ENCODE data around the gene TMEM245. TPM values are rescaled to one million over a fixed set of nuclear protein-coding genes. Genes with fewer than 3 reads are reported as not detected.

Gene TMEM245
- total RNA-seq, 1 experiment from 2014 or later = 60.3 TPM

- intact Hi-C loops (cut with micrococcal nuclease; ENCODE audit: unreplicated experiment) = loop anchor here (5.0 to 10.0 kb wide), 2 partner anchors 90 to 153 kb away; partner anchors contain the start of gene CTNNAL1
- Histone ChIP-seq H3K79me2 (ENCODE audit: low read depth) (peaks cover 92% of the 10 kb centered on the region), H3K9me3 (ENCODE audit: insufficient read depth, low read depth) (peaks cover 9% of the 10 kb centered on the region; the same call in 1 of the 2 replicates), H3K36me3 (ENCODE audit: low read depth) (peaks cover 35% of the 10 kb centered on the region), H4K20me1 (ENCODE audit: insufficient read depth) (no peaks in the 10 kb centered on the region), H3K4me3 (peak overlapping the region; percentile 25; the same call in 1 of the 2 replicates), H3K4me2 (peak overlapping the region; percentile 73), H3K27me3 (ENCODE audit: insufficient read depth, low read depth) (no peaks in the 10 kb centered on the region), H3F3A (ENCODE audit: insufficient read depth, low read depth) (peaks cover 65% of the 10 kb centered on the region), H3K4me1 (replicated peaks; ENCODE audit: insufficient read depth) (peaks cover 72% of the 10 kb centered on the region), H3K9me2 (ENCODE audit: insufficient read depth) (no peaks in the 10 kb centered on the region), H2AFZ (no peak overlapping the region), H3K27ac (peak overlapping the region; percentile 94)
- DNase-seq = peak; percentile 29 to 95
- no TSS peak for BruUV-seq (replicated peaks)
- no peak for TF ChIP-seq CTCF (conservative IDR thresholded peaks at IDR 0.05)
- TF ChIP-seq EZH2 (IDR thresholded peaks at IDR 0.05; ENCODE audit: low read depth) = no peak
- ChIA-PET POLR2A (ENCODE audit: unreplicated experiment) (interaction anchor here (0.6 kb wide), 2 partner anchors 17 to 205 kb away, joined by 4 read pairs; no protein-coding TSS in a partner anchor), CTCF (no interaction called here)
Observed at GRCh38 chr9:109101810-109102209, 17.9 kb downstream of the TMEM245 start.

- H3K4me2 ChIP-seq = peak overlapping the region; percentile 73
- peak overlapping the region; percentile 25; the same call in 1 of the 2 replicates for H3K4me3 ChIP-seq
- TF ChIP-seq EZH2 (IDR thresholded peaks at IDR 0.05; ENCODE audit: low read depth) (no peak), CTCF (conservative IDR thresholded peaks at IDR 0.05) (no peak)
- DNase-seq = no peak
- H3K9me2 ChIP-seq (ENCODE audit: insufficient read depth) = no peaks in the 10 kb centered on the region
- H3K27me3 ChIP-seq (ENCODE audit: insufficient read depth, low read depth) = no peaks in the 10 kb centered on the region
- POLR2A ChIA-PET (ENCODE audit: unreplicated experiment) = no interaction called here
- peaks cover 9% of the 10 kb centered on the region; the same call in 1 of the 2 replicates for H3K9me3 ChIP-seq (ENCODE audit: insufficient read depth, low read depth)
- H3K4me1 ChIP-seq (replicated peaks; ENCODE audit: insufficient read depth) = peaks cover 74% of the 10 kb centered on the region
- H4K20me1 ChIP-seq (ENCODE audit: insufficient read depth) = no peaks in the 10 kb centered on the region
- peaks cover 62% of the 10 kb centered on the region for H3F3A ChIP-seq (ENCODE audit: insufficient read depth, low read depth)
- no peak overlapping the region for H2AFZ ChIP-seq
- H3K36me3 ChIP-seq (ENCODE audit: low read depth) = peaks cover 35% of the 10 kb centered on the region
- TSS peak; percentile 2 for BruUV-seq (replicated peaks)
- H3K27ac ChIP-seq = peak overlapping the region; percentile 94
- CTCF ChIA-PET = no interaction called here
- intact Hi-C loops (cut with micrococcal nuclease; ENCODE audit: unreplicated experiment) = loop anchor here (5.0 to 10.0 kb wide), 2 partner anchors 89 to 154 kb away; partner anchors contain the start of gene CTNNAL1
- H3K79me2 ChIP-seq (ENCODE audit: low read depth) = peaks cover 92% of the 10 kb centered on the region
Observed at GRCh38 chr9:109101202-109101595, 18.5 kb downstream of the TMEM245 start.

- peaks cover 9% of the 10 kb centered on the region; the same call in 1 of the 2 replicates for H3K9me3 ChIP-seq (ENCODE audit: insufficient read depth, low read depth)
- peak overlapping the region; percentile 73 for H3K4me2 ChIP-seq
- no peak overlapping the region for H2AFZ ChIP-seq
- TF ChIP-seq EZH2 (IDR thresholded peaks at IDR 0.05; ENCODE audit: low read depth) (no peak), CTCF (conservative IDR thresholded peaks at IDR 0.05) (no peak)
- H3K4me3 ChIP-seq = no peak overlapping the region
- DNase-seq = no peak
- BruUV-seq (replicated peaks) = no TSS peak
- intact Hi-C loops (cut with micrococcal nuclease; ENCODE audit: unreplicated experiment) = loop anchor here (5.0 to 10.0 kb wide), 2 partner anchors 88 to 154 kb away; partner anchors contain the start of gene CTNNAL1
- no peaks in the 10 kb centered on the region for H3K9me2 ChIP-seq (ENCODE audit: insufficient read depth)
- peaks cover 34% of the 10 kb centered on the region for H3K36me3 ChIP-seq (ENCODE audit: low read depth)
- POLR2A ChIA-PET (ENCODE audit: unreplicated experiment) = no interaction called here
- peaks cover 62% of the 10 kb centered on the region for H3F3A ChIP-seq (ENCODE audit: insufficient read depth, low read depth)
- peaks cover 74% of the 10 kb centered on the region for H3K4me1 ChIP-seq (replicated peaks; ENCODE audit: insufficient read depth)
- H3K27me3 ChIP-seq (ENCODE audit: insufficient read depth, low read depth) = no peaks in the 10 kb centered on the region
- H4K20me1 ChIP-seq (ENCODE audit: insufficient read depth) = no peaks in the 10 kb centered on the region
- CTCF ChIA-PET = no interaction called here
- peak overlapping the region; percentile 94 for H3K27ac ChIP-seq
- peaks cover 93% of the 10 kb centered on the region for H3K79me2 ChIP-seq (ENCODE audit: low read depth)
Observed at GRCh38 chr9:109100543-109101201, 19.1 kb downstream of the TMEM245 start.

Data from PC-9 (cell line).